CD14-positive monocyte (primary cell): ENCODE data around the gene PTPRD. TPM values are rescaled to one million over a fixed set of nuclear protein-coding genes. Genes with fewer than 3 reads are reported as not detected.
A peak's percentile ranks its signal among the peaks of the same experiment; 100 is the strongest.

Experiments
- DNase-seq, 3 donors: peaks; one replicate each; pipeline ENCODE4 v3.0.0-alpha.2; 2011 to 2022
- H2AFZ ChIP-seq: 2 replicates; pipeline ENCODE4 v1.6.0; 2012; ENCODE audit warnings: mild to moderate bottlenecking, low read depth, low read length, inconsistent platforms; ENCODE audit not compliant: insufficient read depth, poor library complexity, severe bottlenecking
- H3K27ac ChIP-seq, 2 donors: 1 replicate in 1 of 2; 2 replicates in 1 of 2; pipeline ENCODE4 v1.5.1; 2012 to 2013; ENCODE audit warnings: low read length in 2 of 2, control low read depth in 1 of 2, inconsistent platforms in 1 of 2, low read depth in 1 of 2, mild to moderate bottlenecking in 1 of 2
- H3K27me3 ChIP-seq, 2 donors: one replicate each; pipeline versions ENCODE4 v1.6.0 to v1.6.1; 2011 to 2013; ENCODE audit warnings: low read length in 2 of 2; ENCODE audit not compliant: control insufficient read depth in 2 of 2, insufficient read depth in 2 of 2
- H3K36me3 ChIP-seq, 2 donors: replicated peaks in 1 of 2; 1 replicate in 1 of 2; 2 replicates in 1 of 2; pipeline versions ENCODE4 v1.5.1 to v1.6.1; 2012 to 2013; ENCODE audit warnings: low read length in 2 of 2, control low read depth in 1 of 2, inconsistent platforms in 1 of 2, mild to moderate bottlenecking in 1 of 2; ENCODE audit not compliant: insufficient read depth in 2 of 2, control insufficient read depth in 1 of 2
- H3K4me1 ChIP-seq, 2 donors: 1 replicate in 1 of 2; 2 replicates in 1 of 2; pipeline versions ENCODE4 v1.5.1 to v1.6.1; 2012 to 2013; ENCODE audit warnings: low read length in 2 of 2, control low read depth in 1 of 2, inconsistent platforms in 1 of 2, mild to moderate bottlenecking in 1 of 2, moderate library complexity in 1 of 2; ENCODE audit not compliant: insufficient read depth in 2 of 2, control insufficient read depth in 1 of 2
- H3K4me2 ChIP-seq: replicated peaks from 2 replicates; pipeline ENCODE3; 2012; ENCODE audit warnings: low read length, moderate library complexity, mild to moderate bottlenecking; ENCODE audit not compliant: poor library complexity, severe bottlenecking; ENCODE audit errors: extremely low read depth
- H3K4me3 ChIP-seq, 3 experiments: fragments of 200-600 bp in 1 of 3; sonication (generic) in 1 of 3; replicated peaks in 1 of 3; 1 replicate in 2 of 3; 2 replicates in 1 of 3; pipeline ENCODE4 v1.5.1; 2011 to 2013; ENCODE audit warnings: low read length in 3 of 3, mild to moderate bottlenecking in 3 of 3, control low read depth in 2 of 3, low read depth in 2 of 3, inconsistent platforms in 1 of 3, moderate library complexity in 1 of 3
- H3K79me2 ChIP-seq: 2 replicates; pipeline ENCODE4 v1.6.0; 2012; ENCODE audit warnings: mild to moderate bottlenecking, control low read depth, inconsistent platforms, low read length, moderate library complexity; ENCODE audit not compliant: insufficient read depth
- H3K9ac ChIP-seq: 2 replicates; pipeline ENCODE4 v1.6.0; 2017; ENCODE audit warnings: low read length, mild to moderate bottlenecking; ENCODE audit not compliant: insufficient read depth, poor library complexity, severe bottlenecking
- H3K9me3 ChIP-seq, 2 donors: replicated peaks in 1 of 2; 1 replicate in 1 of 2; 2 replicates in 1 of 2; pipeline versions ENCODE4 v1.5.1 to v1.6.1; 2012 to 2013; ENCODE audit warnings: low read length in 2 of 2, control low read depth in 1 of 2; ENCODE audit not compliant: control insufficient read depth in 1 of 2, insufficient read depth in 1 of 2
- H4K20me1 ChIP-seq: 2 replicates; pipeline ENCODE4 v1.6.0; 2012; ENCODE audit warnings: mild to moderate bottlenecking, low read length, control low read depth, moderate library complexity; ENCODE audit not compliant: insufficient read depth
- H3K27ac Mint-ChIP-seq, 7 donors: one replicate each; pipeline ENCODE4 v1.8.0; 2020; ENCODE audit warnings: mild to moderate bottlenecking in 7 of 7, mixed read lengths in 7 of 7, moderate library complexity in 6 of 7, inconsistent platforms in 2 of 7
- H3K27me3 Mint-ChIP-seq, 3 donors: one replicate each; pipeline ENCODE4 v1.8.0; 2021 to 2022; ENCODE audit warnings: low read depth in 3 of 3, mild to moderate bottlenecking in 3 of 3, mixed read lengths in 3 of 3, moderate library complexity in 3 of 3, inconsistent platforms in 1 of 3
- H3K36me3 Mint-ChIP-seq, 2 donors: one replicate each; pipeline ENCODE4 v1.8.0; 2020; ENCODE audit warnings: mixed read lengths in 2 of 2, inconsistent platforms in 1 of 2, mild to moderate bottlenecking in 1 of 2
- H3K4me1 Mint-ChIP-seq: one replicate; pipeline ENCODE4 v1.8.0; 2020; ENCODE audit warnings: mild to moderate bottlenecking, mixed read lengths
- H3K4me3 Mint-ChIP-seq, 2 donors: one replicate each; pipeline ENCODE4 v1.8.0; 2020; ENCODE audit warnings: mild to moderate bottlenecking in 2 of 2, mixed read lengths in 2 of 2, moderate library complexity in 1 of 2
- H3K9me3 Mint-ChIP-seq, 7 donors: one replicate each; pipeline ENCODE4 v1.8.0; 2020 to 2022; ENCODE audit warnings: mixed read lengths in 7 of 7, mild to moderate bottlenecking in 6 of 7, moderate library complexity in 6 of 7, inconsistent platforms in 2 of 7
- CTCF ChIP-seq: fragments of 200-600 bp; IDR thresholded peaks from one replicate; pipeline ENCODE4 v1.8.0; 2022; ENCODE audit warnings: antibody characterized with exemption, mild to moderate bottlenecking
- WGBS: methylation state at CpG from one replicate; pipeline ENCODE4 v1.1.5; 2013; ENCODE audit warnings: missing lambda C conversion rate; ENCODE audit not compliant: insufficient coverage; 5-methylcytosine and 5-hydroxymethylcytosine counted together
- intact Hi-C, 2 donors: fragments of 100-400 bp; cut with micrococcal nuclease; formaldehyde crosslinking; loops; one replicate each; pipeline versions ENCODE4 v1.15.0 to v1.15.1; 2023
- polyA plus RNA-seq, 3 donors: library from polyadenylated mRNA; depleted of rRNA in 1 of 3; unstranded in 2 of 3; stranded (reverse) in 1 of 3; fragments of 300-500 nt in 2 of 3; fragments of >200 nt in 1 of 3; fragmentation: Illumina TruSeq in 2 of 3; gene quantifications; 1 replicate in 2 of 3; 2 replicates in 1 of 3; pipeline ENCODE4 v1.2.3, GENCODE V29; 2012 to 2021

The PTPRD gene
- polyA plus RNA-seq, 3 donors, result not detected

GRCh38 chr9:8858596-8859161 is 1754.1 kb downstream of the PTPRD start:
- no peaks in the 10 kb centered on the region for H3K36me3 ChIP-seq
- H3K4me1 ChIP-seq, result peaks cover 8 to 16% of the 10 kb centered on the region in 2 donors
- Mint-ChIP-seq H3K27ac (no peak overlapping the region), H3K27me3 (peaks cover 49 to 65% (median 50%) of the 10 kb centered on the region in 3 donors), H3K4me1 (peaks cover 16% of the 10 kb centered on the region), H3K9me3 (peaks cover 0 to 10% (median 2%) of the 10 kb centered on the region in 7 donors), H3K36me3 (peaks cover 0 to 4% of the 10 kb centered on the region in 2 donors), H3K4me3 (peak overlapping the region in 1 of 2 donors; percentile 88)
- H3K9ac ChIP-seq, result no peak overlapping the region
- H3K4me2 ChIP-seq, result peak overlapping the region; percentile 75
- peaks cover 37 to 53% of the 10 kb centered on the region in 2 donors for H3K27me3 ChIP-seq
- 57% methylated on average over 20 of the region's 27 CpGs for WGBS
- no peak overlapping the region for H3K4me3 ChIP-seq
- TF ChIP-seq CTCF, result no peak
- DNase-seq, result no peak
- H3K9me3 ChIP-seq, result peaks cover 0 to 15% of the 10 kb centered on the region in 2 donors
- intact Hi-C loops, result no loop called here
- H4K20me1 ChIP-seq, result no peaks in the 10 kb centered on the region
- H3K79me2 ChIP-seq, result no peaks in the 10 kb centered on the region
- H2AFZ ChIP-seq, result no peak overlapping the region
- H3K27ac ChIP-seq, result no peak overlapping the region

GRCh38 chr9:8857926-8858595 is 1754.7 kb downstream of the PTPRD start:
- Histone ChIP-seq H3K27ac (no peak overlapping the region), H3K4me1 (peaks cover 8 to 16% of the 10 kb centered on the region in 2 donors), H3K4me3 (peak overlapping the region; percentile 4 to 66 (median 13)), H3K27me3 (peaks cover 37 to 53% of the 10 kb centered on the region in 2 donors), H3K9me3 (peaks cover 0 to 15% of the 10 kb centered on the region in 2 donors), H2AFZ (peak overlapping the region; percentile 45), H3K79me2 (no peaks in the 10 kb centered on the region), H3K9ac (no peak overlapping the region), H3K4me2 (peak overlapping the region; percentile 75), H3K36me3 (no peaks in the 10 kb centered on the region), H4K20me1 (no peaks in the 10 kb centered on the region)
- H3K36me3 Mint-ChIP-seq, result peaks cover 0 to 4% of the 10 kb centered on the region in 2 donors
- H3K4me1 Mint-ChIP-seq, result peaks cover 16% of the 10 kb centered on the region
- peaks cover 0 to 10% (median 2%) of the 10 kb centered on the region in 7 donors for H3K9me3 Mint-ChIP-seq
- TF ChIP-seq CTCF, result no peak
- H3K27ac Mint-ChIP-seq, result no peak overlapping the region
- DNase-seq, result no peak
- intact Hi-C loops, result no loop called here
- H3K4me3 Mint-ChIP-seq, result peak overlapping the region; percentile 70 to 88
- 1% methylated on average over 35 of the region's 45 CpGs for WGBS
- H3K27me3 Mint-ChIP-seq, result peaks cover 49 to 65% (median 50%) of the 10 kb centered on the region in 3 donors
